WTC11 (cell line): ENCODE measurements around the gene NELL2.

ENCODE experiments used
- ATF3 ChIP-seq: sonication (generic); formaldehyde crosslinking; conservative IDR thresholded peaks from 2 replicates; pipeline ENCODE4 v1.8.1; 2022; ENCODE audit warnings: mild to moderate bottlenecking, missing genetic modification reagents
- CTCF ChIP-seq: fragments of 200-600 bp; IDR thresholded peaks from 2 replicates; pipeline ENCODE4 v1.8.0; 2022; ENCODE audit warnings: antibody characterized with exemption
- ETV6 ChIP-seq: sonication (generic); formaldehyde crosslinking; IDR thresholded peaks from 2 replicates; pipeline ENCODE4 v1.8.1; 2022; ENCODE audit warnings: mild to moderate bottlenecking, missing genetic modification reagents
- FOXJ3 ChIP-seq: sonication (generic); formaldehyde crosslinking; IDR thresholded peaks from 2 replicates; pipeline ENCODE4 v1.9.0; 2021; ENCODE audit warnings: missing genetic modification reagents, mild to moderate bottlenecking, borderline replicate concordance
- FOXK1 ChIP-seq: sonication (generic); formaldehyde crosslinking; IDR thresholded peaks from 2 replicates; pipeline ENCODE4 v1.8.0; 2022; ENCODE audit warnings: mild to moderate bottlenecking, moderate library complexity, missing genetic modification reagents
- GABPB1 ChIP-seq: sonication (generic); formaldehyde crosslinking; IDR thresholded peaks from 2 replicates; pipeline ENCODE4 v1.8.1; 2023; ENCODE audit warnings: mild to moderate bottlenecking, missing genetic modification reagents
- IRF1 ChIP-seq: sonication (generic); formaldehyde crosslinking; IDR thresholded peaks from 2 replicates; pipeline ENCODE4 v1.8.0; 2023; ENCODE audit warnings: missing genetic modification reagents
- MAX ChIP-seq: sonication (generic); formaldehyde crosslinking; IDR thresholded peaks from 2 replicates; pipeline ENCODE4 v1.8.0; 2022; ENCODE audit warnings: mild to moderate bottlenecking, missing genetic modification reagents
- MYBL2 ChIP-seq: sonication (generic); formaldehyde crosslinking; IDR thresholded peaks from 2 replicates; pipeline ENCODE4 v1.8.1; 2023; ENCODE audit warnings: mild to moderate bottlenecking, moderate library complexity, missing genetic modification reagents
- NR3C1 ChIP-seq: sonication (generic); formaldehyde crosslinking; conservative IDR thresholded peaks from 2 replicates; pipeline ENCODE4 v1.8.1; 2023; ENCODE audit warnings: low read depth, mild to moderate bottlenecking, missing genetic modification reagents
- RORB ChIP-seq: fragments of 250-450 bp; sonication (Bioruptor Pico); IDR thresholded peaks from 2 replicates; pipeline ENCODE4 v1.9.0; 2021; ENCODE audit warnings: mild to moderate bottlenecking
- SP1 ChIP-seq: sonication (generic); formaldehyde crosslinking; conservative IDR thresholded peaks from 2 replicates; pipeline ENCODE4 v1.8.1; 2022; ENCODE audit warnings: missing genetic modification reagents
- TCF7 ChIP-seq: sonication (generic); formaldehyde crosslinking; IDR thresholded peaks from 2 replicates; pipeline ENCODE4 v1.8.0; 2022; ENCODE audit warnings: mild to moderate bottlenecking, low read depth, missing genetic modification reagents, moderate library complexity
- ZNF263 ChIP-seq: sonication (generic); formaldehyde crosslinking; IDR thresholded peaks from 2 replicates; pipeline ENCODE4 v1.8.1; 2022; ENCODE audit warnings: low read depth, mild to moderate bottlenecking, moderate library complexity, missing genetic modification reagents

- no peak for TF ChIP-seq MYBL2
- TF ChIP-seq TCF7 (CRISPR knock-in tag) = no peak
- no peak for TF ChIP-seq RORB (CRISPR knock-in tag)
- no peak for TF ChIP-seq FOXK1 (CRISPR knock-in tag)
- TF ChIP-seq CTCF = no peak
- no peak for TF ChIP-seq SP1 (CRISPR knock-in tag)
- TF ChIP-seq IRF1 = no peak
- TF ChIP-seq ATF3 (CRISPR knock-in tag) = no peak
- no peak for TF ChIP-seq ETV6 (CRISPR knock-in tag)
- no peak for TF ChIP-seq ZNF263 (CRISPR knock-in tag)
- no peak for TF ChIP-seq MAX (CRISPR knock-in tag)
- no peak for TF ChIP-seq NR3C1 (CRISPR knock-in tag)
- no peak for TF ChIP-seq GABPB1
- TF ChIP-seq FOXJ3 = no peak
Observed at GRCh38 chr12:44653861-44654527, 222.1 kb downstream of the NELL2 start.
